ENCODE data around the gene COQ8B. TPM values are rescaled to one million over a fixed set of nuclear protein-coding genes. Genes with fewer than 3 reads are reported as not detected.

Gene COQ8B
- total RNA-seq, 5 donors from 2014 or later (not counting 1 experiment from before 2014, with no cell fraction given) = 30.8 to 60.1 (median 53.9) TPM

GRCh38 chr19:40684280-40684679 is 32.4 kb downstream of the COQ8B start:
- H3K36me3 ChIP-seq (ENCODE audit: control insufficient read depth in 2 of 2, extremely low read depth in 1 of 2, insufficient read depth in 1 of 2, low read length in 1 of 2) = peaks cover 2 to 6% of the 10 kb centered on the region in 2 donors
- no peaks in the 10 kb centered on the region for H3K9me3 Mint-ChIP-seq
- DNase-seq (no peak), ATAC-seq (replicated peaks in 1 of 4) (no peak)
- no peak overlapping the region for H3K4me3 Mint-ChIP-seq
- no peak overlapping the region for H3K4me3 ChIP-seq (ENCODE audit: control insufficient read depth in 1 of 2, extremely low read depth in 1 of 2, low read length in 1 of 2)
- CTCF ChIA-PET = interaction anchor here in 1 of 2 donors (0.6 kb wide), 1 partner anchor 885 kb away, joined by 3 read pairs; no protein-coding TSS in a partner anchor
- no peak overlapping the region for H3K27ac ChIP-seq (ENCODE audit: low read length)
- POLR2A ChIA-PET = no interaction called here
- H3K9me3 ChIP-seq = no peaks in the 10 kb centered on the region
- peaks cover 21% of the 10 kb centered on the region for H3K36me3 Mint-ChIP-seq
- H3K4me1 Mint-ChIP-seq = no peaks in the 10 kb centered on the region
- H3K27me3 Mint-ChIP-seq = no peaks in the 10 kb centered on the region
- peaks cover 2 to 13% of the 10 kb centered on the region in 2 experiments for H3K4me1 ChIP-seq (ENCODE audit: control insufficient read depth in 1 of 2, extremely low read depth in 1 of 2, insufficient read depth in 2 of 2, low read length in 2 of 2)
- WGBS (ENCODE audit: insufficient coverage) = 97% methylated on average over 20 of the region's 32 CpGs
- H3K27ac Mint-ChIP-seq = no peak overlapping the region
- H3K27me3 ChIP-seq (replicated peaks in 1 of 2; ENCODE audit: control insufficient read depth in 2 of 2, extremely low read depth in 1 of 2, insufficient read depth in 2 of 2, low read length in 1 of 2) = no peaks in the 10 kb centered on the region

- H3K4me1 ChIP-seq (ENCODE audit: control insufficient read depth in 1 of 2, extremely low read depth in 1 of 2, insufficient read depth in 2 of 2, low read length in 2 of 2) = peaks cover 0 to 8% of the 10 kb centered on the region in 2 experiments
- H3K27me3 ChIP-seq (replicated peaks in 1 of 2; ENCODE audit: control insufficient read depth in 2 of 2, extremely low read depth in 1 of 2, insufficient read depth in 2 of 2, low read length in 1 of 2) = no peaks in the 10 kb centered on the region
- no peaks in the 10 kb centered on the region for H3K9me3 ChIP-seq
- H3K27ac Mint-ChIP-seq = no peak overlapping the region
- H3K36me3 ChIP-seq (ENCODE audit: control insufficient read depth in 2 of 2, extremely low read depth in 1 of 2, insufficient read depth in 1 of 2, low read length in 1 of 2) = peaks cover 2 to 6% of the 10 kb centered on the region in 2 donors
- no peak overlapping the region for H3K27ac ChIP-seq (ENCODE audit: low read length)
- ChIA-PET CTCF (no interaction called here), POLR2A (no interaction called here)
- peaks cover 21% of the 10 kb centered on the region for H3K36me3 Mint-ChIP-seq
- DNase-seq (no peak), ATAC-seq (replicated peaks in 1 of 4) (no peak)
- no peaks in the 10 kb centered on the region for H3K9me3 Mint-ChIP-seq
- no peaks in the 10 kb centered on the region for H3K4me1 Mint-ChIP-seq
- 100% methylated on average over 1 of the region's 9 CpGs for WGBS (ENCODE audit: insufficient coverage)
- no peaks in the 10 kb centered on the region for H3K27me3 Mint-ChIP-seq
- no peak overlapping the region for H3K4me3 Mint-ChIP-seq
- no peak overlapping the region for H3K4me3 ChIP-seq (ENCODE audit: control insufficient read depth in 1 of 2, extremely low read depth in 1 of 2, low read length in 1 of 2)
Observed at GRCh38 chr19:40683437-40683836, 33.2 kb downstream of the COQ8B start.

GRCh38 chr19:40682431-40682964 is 34.2 kb downstream of the COQ8B start:
- no peaks in the 10 kb centered on the region for H3K9me3 Mint-ChIP-seq
- no peaks in the 10 kb centered on the region for H3K27me3 Mint-ChIP-seq
- no peak overlapping the region for H3K27ac Mint-ChIP-seq
- Histone ChIP-seq H3K4me1 (ENCODE audit: control insufficient read depth in 1 of 2, extremely low read depth in 1 of 2, insufficient read depth in 2 of 2, low read length in 2 of 2) (peaks cover 0 to 4% of the 10 kb centered on the region in 2 experiments), H3K9me3 (no peaks in the 10 kb centered on the region), H3K27ac (ENCODE audit: low read length) (no peak overlapping the region), H3K36me3 (ENCODE audit: control insufficient read depth in 2 of 2, extremely low read depth in 1 of 2, insufficient read depth in 1 of 2, low read length in 1 of 2) (peaks cover 6 to 9% of the 10 kb centered on the region in 2 donors), H3K4me3 (ENCODE audit: control insufficient read depth in 1 of 2, extremely low read depth in 1 of 2, low read length in 1 of 2) (no peak overlapping the region), H3K27me3 (replicated peaks in 1 of 2; ENCODE audit: control insufficient read depth in 2 of 2, extremely low read depth in 1 of 2, insufficient read depth in 2 of 2, low read length in 1 of 2) (no peaks in the 10 kb centered on the region)
- ChIA-PET POLR2A (no interaction called here), CTCF (interaction anchor here in 1 of 2 donors (0.7 kb wide), 1 partner anchor 140 kb away, joined by 4 read pairs; no protein-coding TSS in a partner anchor)
- ATAC-seq (replicated peaks in 1 of 4) = no peak
- WGBS (ENCODE audit: insufficient coverage) = 94% methylated on average over 9 of the region's 18 CpGs
- no peaks in the 10 kb centered on the region for H3K4me1 Mint-ChIP-seq
- peaks cover 25% of the 10 kb centered on the region for H3K36me3 Mint-ChIP-seq
- H3K4me3 Mint-ChIP-seq = no peak overlapping the region
- DNase-seq = no peak

GRCh38 chr19:40681039-40681438 is 35.6 kb downstream of the COQ8B start:
- CTCF ChIA-PET = no interaction called here
- peaks cover 23% of the 10 kb centered on the region for H3K36me3 Mint-ChIP-seq
- ATAC-seq (replicated peaks in 1 of 4) (no peak), DNase-seq (no peak)
- Histone ChIP-seq H3K4me1 (ENCODE audit: control insufficient read depth in 1 of 2, extremely low read depth in 1 of 2, insufficient read depth in 2 of 2, low read length in 2 of 2) (no peaks in the 10 kb centered on the region), H3K4me3 (ENCODE audit: control insufficient read depth in 1 of 2, extremely low read depth in 1 of 2, low read length in 1 of 2) (no peak overlapping the region), H3K36me3 (ENCODE audit: control insufficient read depth in 2 of 2, extremely low read depth in 1 of 2, insufficient read depth in 1 of 2, low read length in 1 of 2) (peaks cover 3 to 19% of the 10 kb centered on the region in 2 donors), H3K27ac (ENCODE audit: low read length) (no peak overlapping the region), H3K27me3 (replicated peaks in 1 of 2; ENCODE audit: control insufficient read depth in 2 of 2, extremely low read depth in 1 of 2, insufficient read depth in 2 of 2, low read length in 1 of 2) (no peaks in the 10 kb centered on the region), H3K9me3 (no peaks in the 10 kb centered on the region)
- POLR2A ChIA-PET = no interaction called here
- H3K27me3 Mint-ChIP-seq = no peaks in the 10 kb centered on the region
- no peaks in the 10 kb centered on the region for H3K9me3 Mint-ChIP-seq
- no peak overlapping the region for H3K27ac Mint-ChIP-seq
- no peak overlapping the region for H3K4me3 Mint-ChIP-seq
- WGBS (ENCODE audit: insufficient coverage) = 85% methylated on average over 4 of the region's 4 CpGs
- H3K4me1 Mint-ChIP-seq = no peaks in the 10 kb centered on the region

- no peak overlapping the region for H3K27ac Mint-ChIP-seq
- Histone ChIP-seq H3K27ac (ENCODE audit: low read length) (no peak overlapping the region), H3K4me1 (ENCODE audit: control insufficient read depth in 1 of 2, extremely low read depth in 1 of 2, insufficient read depth in 2 of 2, low read length in 2 of 2) (peaks cover 0 to 14% of the 10 kb centered on the region in 2 experiments), H3K27me3 (replicated peaks in 1 of 2; ENCODE audit: control insufficient read depth in 2 of 2, extremely low read depth in 1 of 2, insufficient read depth in 2 of 2, low read length in 1 of 2) (no peaks in the 10 kb centered on the region), H3K36me3 (ENCODE audit: control insufficient read depth in 2 of 2, extremely low read depth in 1 of 2, insufficient read depth in 1 of 2, low read length in 1 of 2) (peaks cover 5 to 17% of the 10 kb centered on the region in 2 donors), H3K4me3 (ENCODE audit: control insufficient read depth in 1 of 2, extremely low read depth in 1 of 2, low read length in 1 of 2) (no peak overlapping the region), H3K9me3 (no peaks in the 10 kb centered on the region)
- DNase-seq (no peak), ATAC-seq (replicated peaks in 1 of 4) (no peak)
- no peaks in the 10 kb centered on the region for H3K4me1 Mint-ChIP-seq
- H3K36me3 Mint-ChIP-seq = peaks cover 11% of the 10 kb centered on the region
- H3K9me3 Mint-ChIP-seq = no peaks in the 10 kb centered on the region
- H3K4me3 Mint-ChIP-seq = no peak overlapping the region
- 96% methylated on average over 19 of the region's 23 CpGs for WGBS (ENCODE audit: insufficient coverage)
- ChIA-PET POLR2A (no interaction called here), CTCF (no interaction called here)
- H3K27me3 Mint-ChIP-seq = no peaks in the 10 kb centered on the region
Observed at GRCh38 chr19:40677156-40677555, 39.5 kb downstream of the COQ8B start.

GRCh38 chr19:40674291-40674690 is 42.4 kb downstream of the COQ8B start:
- Histone ChIP-seq H3K27ac (ENCODE audit: low read length) (no peak overlapping the region), H3K27me3 (replicated peaks in 1 of 2; ENCODE audit: control insufficient read depth in 2 of 2, extremely low read depth in 1 of 2, insufficient read depth in 2 of 2, low read length in 1 of 2) (no peaks in the 10 kb centered on the region), H3K4me3 (ENCODE audit: control insufficient read depth in 1 of 2, extremely low read depth in 1 of 2, low read length in 1 of 2) (no peak overlapping the region), H3K4me1 (ENCODE audit: control insufficient read depth in 1 of 2, extremely low read depth in 1 of 2, insufficient read depth in 2 of 2, low read length in 2 of 2) (peaks cover 0 to 14% of the 10 kb centered on the region in 2 experiments), H3K9me3 (peaks cover 5% of the 10 kb centered on the region), H3K36me3 (ENCODE audit: control insufficient read depth in 2 of 2, extremely low read depth in 1 of 2, insufficient read depth in 1 of 2, low read length in 1 of 2) (peaks cover 13 to 22% of the 10 kb centered on the region in 2 donors)
- Mint-ChIP-seq H3K27ac (no peak overlapping the region), H3K4me1 (no peaks in the 10 kb centered on the region), H3K4me3 (no peak overlapping the region), H3K27me3 (no peaks in the 10 kb centered on the region), H3K9me3 (peaks cover 0 to 3% (median 3%) of the 10 kb centered on the region in 3 donors), H3K36me3 (peaks cover 23% of the 10 kb centered on the region)
- POLR2A ChIA-PET = no interaction called here
- CTCF ChIA-PET = interaction anchor here in 1 of 2 donors (0.5 kb wide), 1 partner anchor 326 kb away, joined by 3 read pairs; the partner anchor contains the start of genes C19orf47 and PLD3
- ATAC-seq (replicated peaks in 1 of 4) (peak in 1 of 4 experiments; percentile 43), DNase-seq (no peak)
- WGBS (ENCODE audit: insufficient coverage) = 77% methylated on average over 3 of the region's 3 CpGs

All from T-cell (primary cell).